ENCODE measurements around the gene SYK.

Gene SYK

DNA sequence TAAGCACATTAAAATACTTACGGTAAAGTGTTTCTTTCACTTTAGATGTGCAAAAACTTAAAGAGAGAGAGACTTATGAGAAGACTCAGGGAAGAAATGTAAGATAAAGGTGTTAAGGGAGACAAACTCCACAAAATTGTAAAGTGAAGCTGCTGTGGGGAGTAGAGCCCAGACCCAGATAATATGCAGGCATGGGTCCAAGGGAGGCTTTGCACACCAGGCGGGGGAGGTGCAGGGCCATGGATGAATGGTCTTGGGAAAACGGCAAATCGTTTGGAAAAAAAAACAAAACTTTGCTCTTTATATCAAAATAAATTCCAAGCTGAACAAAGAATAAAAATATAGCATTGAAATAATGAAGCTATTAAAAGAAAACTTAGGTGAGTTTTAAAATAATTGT is 9.1 kb downstream of the SYK start:
- TF ChIP-seq SIN3A (IDR thresholded peaks at IDR 0.05; ENCODE audit: borderline replicate concordance, insufficient read depth, low read length) (no peak), TAF1 (IDR thresholded peaks at IDR 0.05; ENCODE audit: borderline replicate concordance, insufficient read depth, low read length) (no peak), POLR2AphosphoS5 (IDR thresholded peaks at IDR 0.05; ENCODE audit: low read depth, low read length) (no peak), FOXP2 (optimal IDR thresholded peaks at IDR 0.05; ENCODE audit: borderline replicate concordance, extremely low read depth, extremely low read length, insufficient read depth) (no peak)
- TF ChIP-seq, protein P1, sequence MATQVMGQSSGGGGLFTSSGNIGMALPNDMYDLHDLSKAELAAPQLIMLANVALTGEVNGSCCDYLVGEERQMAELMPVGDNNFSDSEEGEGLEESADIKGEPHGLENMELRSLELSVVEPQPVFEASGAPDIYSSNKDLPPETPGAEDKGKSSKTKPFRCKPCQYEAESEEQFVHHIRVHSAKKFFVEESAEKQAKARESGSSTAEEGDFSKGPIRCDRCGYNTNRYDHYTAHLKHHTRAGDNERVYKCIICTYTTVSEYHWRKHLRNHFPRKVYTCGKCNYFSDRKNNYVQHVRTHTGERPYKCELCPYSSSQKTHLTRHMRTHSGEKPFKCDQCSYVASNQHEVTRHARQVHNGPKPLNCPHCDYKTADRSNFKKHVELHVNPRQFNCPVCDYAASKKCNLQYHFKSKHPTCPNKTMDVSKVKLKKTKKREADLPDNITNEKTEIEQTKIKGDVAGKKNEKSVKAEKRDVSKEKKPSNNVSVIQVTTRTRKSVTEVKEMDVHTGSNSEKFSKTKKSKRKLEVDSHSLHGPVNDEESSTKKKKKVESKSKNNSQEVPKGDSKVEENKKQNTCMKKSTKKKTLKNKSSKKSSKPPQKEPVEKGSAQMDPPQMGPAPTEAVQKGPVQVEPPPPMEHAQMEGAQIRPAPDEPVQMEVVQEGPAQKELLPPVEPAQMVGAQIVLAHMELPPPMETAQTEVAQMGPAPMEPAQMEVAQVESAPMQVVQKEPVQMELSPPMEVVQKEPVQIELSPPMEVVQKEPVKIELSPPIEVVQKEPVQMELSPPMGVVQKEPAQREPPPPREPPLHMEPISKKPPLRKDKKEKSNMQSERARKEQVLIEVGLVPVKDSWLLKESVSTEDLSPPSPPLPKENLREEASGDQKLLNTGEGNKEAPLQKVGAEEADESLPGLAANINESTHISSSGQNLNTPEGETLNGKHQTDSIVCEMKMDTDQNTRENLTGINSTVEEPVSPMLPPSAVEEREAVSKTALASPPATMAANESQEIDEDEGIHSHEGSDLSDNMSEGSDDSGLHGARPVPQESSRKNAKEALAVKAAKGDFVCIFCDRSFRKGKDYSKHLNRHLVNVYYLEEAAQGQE (IDR thresholded peaks at IDR 0.05; ENCODE audit: insufficient read depth in 1 of 2, low read depth in 2 of 2, low read length in 2 of 2) = no peak

DNA sequence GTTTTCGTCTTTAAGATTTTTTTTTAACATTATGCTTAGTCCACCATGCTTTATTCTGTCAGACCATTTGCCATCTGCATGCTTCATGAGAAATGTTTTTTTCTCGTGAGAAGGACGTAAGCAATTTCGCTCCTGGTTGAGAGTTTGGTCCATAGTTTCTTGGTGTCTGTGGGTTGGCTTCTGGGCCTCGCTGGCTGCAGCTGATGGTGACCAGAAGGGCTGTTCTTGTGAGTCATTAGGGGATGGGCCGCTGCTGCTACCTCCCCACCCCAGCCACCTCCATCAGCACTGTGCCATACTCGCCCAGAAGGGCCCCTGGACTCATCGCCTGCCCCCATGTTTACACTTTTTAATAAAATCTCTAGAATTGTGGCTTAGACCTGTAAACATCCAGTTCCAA is 11.4 kb downstream of the SYK start:
- no peak for TF ChIP-seq TAF1 (IDR thresholded peaks at IDR 0.05; ENCODE audit: borderline replicate concordance, insufficient read depth, low read length)

DNA sequence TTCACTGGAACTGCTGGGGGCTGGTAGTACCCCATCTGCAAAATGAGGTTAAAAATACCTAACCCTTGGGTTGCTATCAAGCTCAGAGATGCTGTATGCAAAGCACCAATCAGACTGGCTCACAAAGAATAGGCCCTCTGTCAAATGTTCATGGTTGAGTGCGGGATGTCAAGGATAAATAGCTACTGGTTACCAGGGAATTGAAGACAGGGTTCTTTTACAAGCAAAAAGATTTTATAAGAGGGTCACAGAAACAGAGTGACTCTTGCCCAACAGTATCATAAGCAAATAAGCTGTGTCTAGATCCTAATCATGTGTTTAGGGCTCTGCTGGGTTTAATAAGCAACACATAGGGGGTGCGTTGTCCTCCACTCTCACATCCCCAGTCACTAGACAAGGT is 11.9 kb downstream of the SYK start:
- no peak for TF ChIP-seq TAF1 (IDR thresholded peaks at IDR 0.05; ENCODE audit: borderline replicate concordance, insufficient read depth, low read length)
- TF ChIP-seq, protein P1 (IDR thresholded peaks at IDR 0.05; ENCODE audit: insufficient read depth in 1 of 2, low read depth in 2 of 2, low read length in 2 of 2) = no peak
- no peak for TF ChIP-seq POLR2AphosphoS5 (IDR thresholded peaks at IDR 0.05; ENCODE audit: low read depth, low read length)
- no peak for TF ChIP-seq FOXP2 (optimal IDR thresholded peaks at IDR 0.05; ENCODE audit: borderline replicate concordance, extremely low read depth, extremely low read length, insufficient read depth)
- TF ChIP-seq SIN3A (IDR thresholded peaks at IDR 0.05; ENCODE audit: borderline replicate concordance, insufficient read depth, low read length) = no peak

DNA sequence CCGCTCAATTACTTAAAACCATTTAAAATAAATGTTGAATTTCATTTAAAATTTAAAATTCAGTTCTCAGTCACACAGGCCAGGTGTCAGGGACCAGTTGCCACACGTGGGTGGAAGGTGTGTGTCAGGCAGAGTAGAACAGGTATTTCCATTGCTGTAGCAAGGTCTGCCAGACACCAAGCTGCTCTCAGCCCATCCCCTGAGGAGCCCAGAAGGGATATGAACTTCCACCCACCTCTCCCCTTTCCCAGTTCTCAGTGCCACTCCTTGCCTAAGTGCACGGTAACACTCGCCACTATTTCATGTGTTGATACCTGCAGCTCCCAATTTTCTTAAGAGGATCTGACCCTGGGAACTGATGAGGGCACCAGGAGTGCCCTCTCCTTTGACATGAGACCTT is 12.7 kb downstream of the SYK start:
- no peak for TF ChIP-seq POLR2AphosphoS5 (IDR thresholded peaks at IDR 0.05; ENCODE audit: low read depth, low read length)
- no peak for TF ChIP-seq FOXP2 (optimal IDR thresholded peaks at IDR 0.05; ENCODE audit: borderline replicate concordance, extremely low read depth, extremely low read length, insufficient read depth)
- TF ChIP-seq, protein P1 (IDR thresholded peaks at IDR 0.05; ENCODE audit: insufficient read depth in 1 of 2, low read depth in 2 of 2, low read length in 2 of 2) = no peak
- TF ChIP-seq SIN3A (IDR thresholded peaks at IDR 0.05; ENCODE audit: borderline replicate concordance, insufficient read depth, low read length) = no peak
- TF ChIP-seq TAF1 (IDR thresholded peaks at IDR 0.05; ENCODE audit: borderline replicate concordance, insufficient read depth, low read length) = no peak

DNA sequence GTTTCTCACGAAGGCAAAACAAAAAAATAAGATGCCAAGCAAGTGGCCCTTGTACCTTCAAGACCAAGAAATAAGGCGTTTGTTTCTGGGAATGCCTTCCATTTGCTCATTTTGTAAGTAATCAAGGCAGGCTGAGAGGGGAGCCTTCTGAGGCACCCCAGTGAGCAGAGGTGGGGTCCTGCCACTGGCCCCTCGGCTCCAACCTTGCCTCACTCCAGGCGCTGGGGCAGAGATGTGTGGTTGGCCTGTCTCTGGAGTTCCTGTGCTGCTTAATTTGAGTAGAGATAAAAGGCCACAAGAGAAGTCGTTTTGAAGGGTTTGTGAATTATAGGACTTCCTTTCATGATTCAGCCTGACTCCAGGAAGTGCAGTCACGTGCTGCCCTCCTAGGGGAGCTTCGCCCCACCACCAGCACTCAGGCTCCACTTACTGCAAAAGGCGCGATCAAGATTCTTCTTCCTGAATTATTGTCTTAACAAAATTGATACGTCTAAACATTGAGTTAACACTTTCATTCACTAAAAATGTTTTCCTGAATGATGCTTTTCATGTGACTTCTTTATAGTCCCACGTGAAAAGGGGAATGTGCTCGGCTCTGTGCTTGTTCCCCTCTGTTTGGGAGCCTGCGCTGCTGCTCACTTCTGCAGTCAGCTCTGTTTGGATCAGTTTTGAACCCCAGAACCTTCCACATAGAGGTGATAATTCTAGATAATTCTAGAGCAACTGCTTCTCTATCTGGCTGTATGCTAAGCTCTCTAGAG is 13.7 kb downstream of the SYK start:
- TF ChIP-seq POLR2AphosphoS5 (IDR thresholded peaks at IDR 0.05; ENCODE audit: low read depth, low read length) (no peak), TAF1 (IDR thresholded peaks at IDR 0.05; ENCODE audit: borderline replicate concordance, insufficient read depth, low read length) (no peak), FOXP2 (optimal IDR thresholded peaks at IDR 0.05; ENCODE audit: borderline replicate concordance, extremely low read depth, extremely low read length, insufficient read depth) (no peak), SIN3A (IDR thresholded peaks at IDR 0.05; ENCODE audit: borderline replicate concordance, insufficient read depth, low read length) (no peak)
- TF ChIP-seq, protein P1 (IDR thresholded peaks at IDR 0.05; ENCODE audit: insufficient read depth in 1 of 2, low read depth in 2 of 2, low read length in 2 of 2) = no peak

Measured in PFSK-1 (cell line).